Measurements from ENCODE around the gene MFRP. TPM values are rescaled to one million over a fixed set of nuclear protein-coding genes. Genes with fewer than 3 reads are reported as not detected.

MFRP gene
- total RNA-seq, 2 donors from 2014 or later = not detected

DNA sequence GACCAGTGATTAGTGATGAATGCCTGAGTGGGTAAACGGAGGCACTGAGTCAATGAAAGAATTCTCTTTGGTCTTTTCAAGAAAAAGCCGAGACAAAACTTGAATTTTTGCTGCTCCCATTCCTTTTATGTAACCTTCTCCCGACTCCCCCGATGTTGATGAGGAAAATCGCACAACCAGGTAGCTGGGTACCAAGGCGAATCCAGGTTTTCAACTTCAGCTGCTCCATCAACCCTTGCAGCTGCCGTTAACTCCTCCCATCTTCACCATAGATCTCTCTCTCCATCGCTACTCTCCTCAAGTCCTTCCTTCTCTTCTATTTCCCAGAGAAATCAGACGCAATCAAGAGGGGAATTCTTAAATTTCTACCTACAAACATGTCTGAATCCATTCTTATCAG, 35.6 kb upstream of the MFRP start:
- H3K4me1 ChIP-seq = peaks cover 0 to 32% of the 10 kb centered on the region in 2 donors
- H3K4me3 ChIP-seq = peak overlapping the region; percentile 39 to 56
- H3K27me3 ChIP-seq = no peaks in the 10 kb centered on the region
- no peaks in the 10 kb centered on the region for H3K9me3 ChIP-seq
- TF ChIP-seq, protein P1, sequence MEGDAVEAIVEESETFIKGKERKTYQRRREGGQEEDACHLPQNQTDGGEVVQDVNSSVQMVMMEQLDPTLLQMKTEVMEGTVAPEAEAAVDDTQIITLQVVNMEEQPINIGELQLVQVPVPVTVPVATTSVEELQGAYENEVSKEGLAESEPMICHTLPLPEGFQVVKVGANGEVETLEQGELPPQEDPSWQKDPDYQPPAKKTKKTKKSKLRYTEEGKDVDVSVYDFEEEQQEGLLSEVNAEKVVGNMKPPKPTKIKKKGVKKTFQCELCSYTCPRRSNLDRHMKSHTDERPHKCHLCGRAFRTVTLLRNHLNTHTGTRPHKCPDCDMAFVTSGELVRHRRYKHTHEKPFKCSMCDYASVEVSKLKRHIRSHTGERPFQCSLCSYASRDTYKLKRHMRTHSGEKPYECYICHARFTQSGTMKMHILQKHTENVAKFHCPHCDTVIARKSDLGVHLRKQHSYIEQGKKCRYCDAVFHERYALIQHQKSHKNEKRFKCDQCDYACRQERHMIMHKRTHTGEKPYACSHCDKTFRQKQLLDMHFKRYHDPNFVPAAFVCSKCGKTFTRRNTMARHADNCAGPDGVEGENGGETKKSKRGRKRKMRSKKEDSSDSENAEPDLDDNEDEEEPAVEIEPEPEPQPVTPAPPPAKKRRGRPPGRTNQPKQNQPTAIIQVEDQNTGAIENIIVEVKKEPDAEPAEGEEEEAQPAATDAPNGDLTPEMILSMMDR (IDR thresholded peaks at IDR 0.05) = no peak
- no peak for DNase-seq (ENCODE audit: low spot score)
- peak overlapping the region; percentile 59 to 94 for H3K27ac ChIP-seq
- no peaks in the 10 kb centered on the region for H3K36me3 ChIP-seq

DNA sequence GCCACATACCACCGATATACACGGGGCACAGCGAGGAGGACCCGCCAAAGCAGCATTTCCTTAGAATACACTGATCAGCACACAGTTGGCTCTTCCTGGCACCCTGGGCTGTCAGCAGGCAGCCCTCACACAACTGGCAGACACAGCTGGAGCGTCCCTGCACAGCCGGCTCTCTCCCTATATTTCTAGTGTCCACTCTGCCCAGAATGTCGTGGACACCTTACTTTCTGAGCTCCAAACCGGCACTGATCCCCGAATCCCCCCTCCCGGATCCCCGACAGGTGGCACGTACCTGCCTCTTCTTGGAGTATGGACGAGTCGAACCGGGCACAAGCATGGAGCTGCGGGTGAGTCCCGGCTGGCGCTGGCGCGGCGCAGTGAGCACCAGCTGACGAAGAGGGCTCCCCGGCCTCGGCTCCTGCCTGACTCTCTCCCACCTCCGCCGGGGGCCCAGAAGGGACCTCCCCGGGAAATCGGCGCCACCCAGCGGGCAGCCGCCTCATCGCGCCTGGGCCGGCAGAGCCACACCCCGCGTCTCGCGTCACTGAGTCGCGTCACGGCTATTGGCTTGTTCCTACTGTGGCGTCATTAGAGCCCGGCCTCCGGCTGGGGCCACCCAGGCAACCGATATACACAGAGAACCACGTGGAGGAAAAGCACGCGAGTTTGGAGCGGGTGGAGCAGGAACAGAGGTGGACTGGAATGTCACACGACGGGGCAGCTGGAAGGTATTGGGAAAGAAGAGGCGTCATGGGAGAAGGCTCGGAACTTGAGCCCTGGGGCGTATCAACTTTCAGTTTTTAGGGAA, 34.9 kb upstream of the MFRP start, which contains the start of gene USP2:
USP2 (minus strand) TSS at position 510 of the 808 bp plus-strand sequence. CDS start 8,210 bp downstream, outside the sequence.
- Histone ChIP-seq H3K27ac (peak within 1 kb of the TSS; percentile 85 to 94), H3K4me1 (peaks cover 0 to 38% of the 10 kb centered on the region in 2 donors), H3K9me3 (no peaks in the 10 kb centered on the region), H3K27me3 (no peaks in the 10 kb centered on the region), H3K36me3 (no peaks in the 10 kb centered on the region), H3K4me3 (peak within 1 kb of the TSS; percentile 39 to 56)
- TF ChIP-seq, protein P1 (IDR thresholded peaks at IDR 0.05) = peak; percentile 89 to 93
- peak; percentile 99 for DNase-seq (ENCODE audit: low spot score)

DNA sequence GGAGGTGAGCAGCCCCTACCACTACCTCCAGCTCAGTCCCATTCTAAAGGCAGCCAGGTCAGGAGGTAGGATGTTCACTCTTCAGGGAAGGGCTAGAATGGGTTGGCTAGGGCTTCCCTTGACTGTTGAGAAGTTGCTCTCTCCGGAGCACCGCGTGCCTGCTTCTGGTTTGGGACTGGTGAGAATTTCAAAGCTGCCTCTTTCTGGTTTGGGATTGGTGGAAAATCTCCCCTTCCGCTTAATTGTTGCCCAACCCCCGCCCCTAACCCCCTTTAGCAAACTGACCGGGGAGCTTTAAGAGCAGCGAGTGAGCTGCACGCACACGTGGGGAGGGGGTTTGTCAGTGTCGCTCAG, 34.3 kb upstream of the MFRP start:
- H3K9me3 ChIP-seq = no peaks in the 10 kb centered on the region

DNA sequence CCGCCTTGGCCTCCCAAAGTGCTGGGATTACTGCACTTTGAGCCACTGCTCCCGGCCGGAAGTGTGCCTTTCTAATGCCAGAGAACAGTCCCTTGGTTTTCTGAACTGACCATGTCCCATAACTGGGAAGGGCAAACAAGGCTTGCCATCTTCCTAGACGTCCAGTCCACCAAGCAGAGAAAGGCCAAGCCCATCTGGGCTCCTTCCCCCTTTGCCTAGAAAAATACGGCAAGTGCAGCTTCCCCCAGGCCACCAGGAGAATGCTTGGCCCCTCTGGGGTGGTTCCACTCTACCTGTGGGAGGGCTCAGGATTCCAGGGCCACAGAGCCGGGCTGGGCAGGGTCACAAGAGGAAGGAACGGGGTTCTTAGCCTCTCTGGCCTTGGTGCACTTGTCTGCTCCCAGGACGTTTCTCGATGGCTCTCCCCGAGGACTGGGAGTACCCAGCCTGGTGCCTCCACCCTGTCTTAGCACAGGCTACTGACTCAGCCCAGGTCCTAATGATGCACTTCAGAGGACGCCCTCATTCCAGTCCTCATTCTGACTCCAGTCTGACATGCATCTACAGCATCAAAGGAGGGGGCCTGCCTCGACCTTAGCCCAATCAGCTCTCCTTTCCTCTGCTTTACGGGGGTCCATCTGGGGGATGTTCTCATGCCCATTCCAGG, 33.8 kb upstream of the MFRP start:
- H3K36me3 ChIP-seq = no peaks in the 10 kb centered on the region
- TF ChIP-seq, protein P1 (IDR thresholded peaks at IDR 0.05) = no peak
- no peaks in the 10 kb centered on the region for H3K27me3 ChIP-seq
- no peaks in the 10 kb centered on the region for H3K9me3 ChIP-seq
- peak overlapping the region in 1 of 2 donors; percentile 56 for H3K4me3 ChIP-seq
- H3K4me1 ChIP-seq = peaks cover 0 to 49% of the 10 kb centered on the region in 2 donors
- peak overlapping the region; percentile 85 to 94 for H3K27ac ChIP-seq
- no peak for DNase-seq (ENCODE audit: low spot score)

More for the DNA sequence above, 34.3 kb upstream of the MFRP start:
- peak overlapping the region; percentile 39 to 56 for H3K4me3 ChIP-seq
- TF ChIP-seq, protein P1 (IDR thresholded peaks at IDR 0.05) = no peak
- H3K27ac ChIP-seq = peak overlapping the region; percentile 85 to 94
- no peaks in the 10 kb centered on the region for H3K36me3 ChIP-seq
- DNase-seq (ENCODE audit: low spot score) = no peak
- peaks cover 0 to 44% of the 10 kb centered on the region in 2 donors for H3K4me1 ChIP-seq
- no peaks in the 10 kb centered on the region for H3K27me3 ChIP-seq

DNA sequence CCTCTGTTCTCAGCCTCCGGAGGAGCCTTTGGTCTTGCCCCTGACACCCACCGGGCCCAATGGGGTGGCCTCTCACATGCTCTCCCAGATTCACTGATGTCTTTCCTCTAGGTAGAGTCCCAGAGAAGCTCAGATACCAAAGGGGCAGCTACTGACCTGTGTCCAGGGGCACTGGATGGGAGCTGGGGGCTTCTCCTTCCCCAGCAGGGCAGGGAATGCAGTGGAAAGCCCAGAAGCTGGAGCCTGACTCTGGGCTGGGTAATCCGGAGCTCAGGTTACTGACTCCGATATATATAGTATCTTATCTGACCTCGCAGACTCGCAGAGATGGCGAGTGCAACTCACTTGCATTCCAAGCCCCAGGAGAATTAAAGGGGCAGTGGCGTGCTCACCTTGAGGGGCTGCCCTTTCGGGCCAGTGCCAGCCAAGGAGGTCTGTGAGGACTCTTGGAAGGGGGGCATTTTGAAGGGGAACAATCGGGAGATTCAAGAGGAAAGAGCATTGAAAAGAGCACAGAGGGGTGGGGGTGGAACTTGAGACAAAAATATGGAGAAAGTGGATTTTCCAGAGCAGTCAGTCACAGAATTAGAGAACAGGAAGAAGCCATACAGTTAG, 32.5 kb upstream of the MFRP start:
- Histone ChIP-seq H3K9me3 (no peaks in the 10 kb centered on the region), H3K27me3 (no peaks in the 10 kb centered on the region), H3K27ac (peak overlapping the region; percentile 94), H3K4me1 (peaks cover 0 to 62% of the 10 kb centered on the region in 2 donors), H3K36me3 (no peaks in the 10 kb centered on the region), H3K4me3 (peak overlapping the region; percentile 51 to 52)
- DNase-seq (ENCODE audit: low spot score) = no peak
- TF ChIP-seq, protein P1 (IDR thresholded peaks at IDR 0.05) = no peak
